H1 (cell line): ENCODE results near the gene CCDC148. TPM values are rescaled to one million over a fixed set of nuclear protein-coding genes. Genes with fewer than 3 reads are reported as not detected.

Experiments
- CHD2 ChIP-seq: IDR thresholded peaks from 2 replicates; pipeline ENCODE4 v1.6.1; 2012; ENCODE audit warnings: low read length, improper control_type of control experiment
- CHD7 ChIP-seq: fragments of 300-600 bp; sonication (generic); IDR thresholded peaks from 2 replicates; pipeline ENCODE4 v1.7.1; 2012; ENCODE audit warnings: low read length, moderate library complexity, mild to moderate bottlenecking, inconsistent platforms; ENCODE audit not compliant: insufficient replicate concordance
- FOSL1 ChIP-seq: IDR thresholded peaks from 2 replicates; pipeline ENCODE4 v1.6.1; 2011; ENCODE audit warnings: mild to moderate bottlenecking, low read depth, low read length, moderate library complexity; ENCODE audit not compliant: insufficient read depth
- KDM5A ChIP-seq: fragments of 200-600 bp; IDR thresholded peaks from 2 replicates; pipeline ENCODE4 v1.7.1; 2012; ENCODE audit warnings: mild to moderate bottlenecking, low read length, inconsistent platforms, mixed read lengths
- RFX5 ChIP-seq: IDR thresholded peaks from 2 replicates; pipeline ENCODE4 v1.6.1; 2011; ENCODE audit warnings: low read depth, low read length, improper control_type of control experiment, borderline replicate concordance
- polyA plus RNA-seq, 7 experiments: library from polyadenylated mRNA; depleted of rRNA in 3 of 7; stranded (reverse) in 5 of 7; unstranded in 2 of 7; fragments of >200 nt in 5 of 7; fragments of 200-250 nt in 2 of 7; gene quantifications; 1 replicate in 5 of 7; 2 replicates in 1 of 7; 4 replicates in 1 of 7; pipeline versions ENCODE4 v1.2.1 to v1.2.3, GENCODE V29; 2011 to 2013; ENCODE audit warnings: missing spikeins in 2 of 7, mixed read lengths in 2 of 7
- total RNA-seq: library from RNA; stranded (reverse); fragmentation: NEBNext Ultra II Directional; extraction: Animal tissue kit (Norgen Biotek cat#: 25700); gene quantifications from 2 replicates; pipeline ENCODE4 v1.2.1, GENCODE V29; 2021

Gene CCDC148
- total and polyA plus RNA-seq, 2 of the 8 experiments (the other 6 are each of a cell fraction or from before 2014, with no cell fraction given): 0.45 to 1.3 TPM

GRCh38 chr2:158407031-158407430 lies 49.5 kb downstream of the CCDC148 start (continued):
- TF ChIP-seq CHD7 (no peak), FOSL1 (no peak), CHD2 (no peak), KDM5A (no peak), RFX5 (no peak)
